IMR-90 (cell line): Measurements from ENCODE around the gene OPCML.

Experiments
- BHLHE40 ChIP-seq: fragments of 150-350 bp; IDR thresholded peaks from 2 replicates; pipeline ENCODE4 v1.6.1; 2016; ENCODE audit warnings: mild to moderate bottlenecking, low read depth, low read length
- CEBPB ChIP-seq: IDR thresholded peaks from 2 replicates; pipeline ENCODE4 v1.6.1; 2012; ENCODE audit warnings: low read depth, low read length, improper control_type of control experiment
- CTCF ChIP-seq: conservative IDR thresholded peaks from 2 replicates; pipeline ENCODE4 v1.5.1; 2012; ENCODE audit warnings: mild to moderate bottlenecking, low read depth, low read length, improper control_type of control experiment
- FOS ChIP-seq: fragments of 150-350 bp; IDR thresholded peaks from 2 replicates; pipeline ENCODE4 v1.6.1; 2016; ENCODE audit warnings: low read depth, low read length
- MAFK ChIP-seq: IDR thresholded peaks from 2 replicates; pipeline ENCODE4 v1.6.1; 2012; ENCODE audit warnings: low read depth, low read length, improper control_type of control experiment
- MXI1 ChIP-seq: IDR thresholded peaks from 2 replicates; pipeline ENCODE4 v1.6.1; 2012; ENCODE audit warnings: low read depth, mild to moderate bottlenecking, low read length, moderate library complexity, borderline replicate concordance
- NFE2L2 ChIP-seq: fragments of 150-350 bp; IDR thresholded peaks from 2 replicates; pipeline ENCODE4 v1.6.1; 2016; ENCODE audit warnings: low read depth, mild to moderate bottlenecking, low read length
- POLR2A ChIP-seq: IDR thresholded peaks from 2 replicates; pipeline ENCODE4 v1.6.1; 2012; ENCODE audit warnings: mild to moderate bottlenecking, low read depth, low read length
- RCOR1 ChIP-seq: IDR thresholded peaks from 2 replicates; pipeline ENCODE4 v1.6.1; 2012; ENCODE audit warnings: mild to moderate bottlenecking, low read length, improper control_type of control experiment; ENCODE audit not compliant: insufficient replicate concordance
- RFX5 ChIP-seq: IDR thresholded peaks from 2 replicates; pipeline ENCODE4 v1.8.0; 2012; ENCODE audit warnings: low read depth, mild to moderate bottlenecking, low read length, moderate library complexity
- SMC3 ChIP-seq: fragments of 150-350 bp; IDR thresholded peaks from 2 replicates; pipeline ENCODE4 v1.6.1; 2016; ENCODE audit warnings: low read depth, mild to moderate bottlenecking, antibody characterized with exemption, low read length, moderate library complexity

GRCh38 chr11:133518702-133519264, 13.5 kb downstream of the OPCML start:
- no peak for TF ChIP-seq CTCF
- TF ChIP-seq CEBPB, result no peak
- no peak for TF ChIP-seq SMC3
- TF ChIP-seq MAFK, result no peak
- TF ChIP-seq MXI1, result no peak
- no peak for TF ChIP-seq POLR2A
- TF ChIP-seq BHLHE40, result no peak
- no peak for TF ChIP-seq NFE2L2
- no peak for TF ChIP-seq RFX5
- no peak for TF ChIP-seq FOS
- no peak for TF ChIP-seq RCOR1
